GM13977 (cell line): ENCODE data around the gene TFDP2.

Source experiments
- DNase-seq: peaks from one replicate; pipeline ENCODE4 v3.0.0; 2012; ENCODE audit warnings: low spot score
- in situ Hi-C: fragments of 300-500 bp; cut with MboI; formaldehyde crosslinking; loops from one replicate; pipeline ENCODE4 v1.12.0; 2022; ENCODE audit warnings: low sequenced_read_pairs, low pct_unique_long_range_greater_than_20kb, mixed read lengths, inconsistent platforms; ENCODE audit not compliant: unreplicated experiment
- TF ChIP-seq, protein P1 (sequence below): IDR thresholded peaks from 2 replicates; pipeline ENCODE4 v1.5.1; 2012; ENCODE audit warnings: mild to moderate bottlenecking, control low read depth; ENCODE audit not compliant: insufficient read depth; ENCODE audit errors: extremely low read depth, missing control alignments

Gene TFDP2

DNA sequence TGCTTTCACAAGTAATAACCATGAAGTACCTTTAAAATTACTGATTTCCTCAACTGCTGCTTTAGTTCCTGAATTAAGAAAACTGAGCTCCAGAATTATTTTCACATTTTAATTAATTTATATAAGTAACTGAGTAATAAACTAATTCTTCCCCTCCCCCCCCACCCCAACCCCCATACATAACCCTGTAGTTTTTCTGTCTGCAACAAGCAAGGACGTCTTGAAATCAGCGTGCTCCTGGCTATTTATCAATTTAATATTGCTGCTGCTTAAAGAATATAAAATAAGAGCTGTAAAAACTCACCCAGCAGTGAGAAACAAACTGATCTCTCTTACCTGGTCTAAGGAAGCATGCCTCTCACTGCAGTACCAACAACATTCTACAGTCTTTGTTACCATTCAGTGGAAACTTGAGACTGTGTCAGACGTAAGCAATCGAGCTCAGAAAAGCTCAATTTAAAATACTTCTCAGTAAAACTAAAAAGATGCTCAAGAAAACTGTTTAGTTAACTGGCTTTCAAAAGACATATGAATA lies 121.0 kb downstream of the TFDP2 start:
- in situ Hi-C loops = no loop called here
- TF ChIP-seq, protein P1, sequence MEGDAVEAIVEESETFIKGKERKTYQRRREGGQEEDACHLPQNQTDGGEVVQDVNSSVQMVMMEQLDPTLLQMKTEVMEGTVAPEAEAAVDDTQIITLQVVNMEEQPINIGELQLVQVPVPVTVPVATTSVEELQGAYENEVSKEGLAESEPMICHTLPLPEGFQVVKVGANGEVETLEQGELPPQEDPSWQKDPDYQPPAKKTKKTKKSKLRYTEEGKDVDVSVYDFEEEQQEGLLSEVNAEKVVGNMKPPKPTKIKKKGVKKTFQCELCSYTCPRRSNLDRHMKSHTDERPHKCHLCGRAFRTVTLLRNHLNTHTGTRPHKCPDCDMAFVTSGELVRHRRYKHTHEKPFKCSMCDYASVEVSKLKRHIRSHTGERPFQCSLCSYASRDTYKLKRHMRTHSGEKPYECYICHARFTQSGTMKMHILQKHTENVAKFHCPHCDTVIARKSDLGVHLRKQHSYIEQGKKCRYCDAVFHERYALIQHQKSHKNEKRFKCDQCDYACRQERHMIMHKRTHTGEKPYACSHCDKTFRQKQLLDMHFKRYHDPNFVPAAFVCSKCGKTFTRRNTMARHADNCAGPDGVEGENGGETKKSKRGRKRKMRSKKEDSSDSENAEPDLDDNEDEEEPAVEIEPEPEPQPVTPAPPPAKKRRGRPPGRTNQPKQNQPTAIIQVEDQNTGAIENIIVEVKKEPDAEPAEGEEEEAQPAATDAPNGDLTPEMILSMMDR = no peak
- peak; percentile 49 for DNase-seq

GRCh38 chr3:142027735-142028134 lies 121.6 kb downstream of the TFDP2 start:
- peak; percentile 19 for DNase-seq
- in situ Hi-C loops = no loop called here
- TF ChIP-seq, protein P1 = no peak

DNA sequence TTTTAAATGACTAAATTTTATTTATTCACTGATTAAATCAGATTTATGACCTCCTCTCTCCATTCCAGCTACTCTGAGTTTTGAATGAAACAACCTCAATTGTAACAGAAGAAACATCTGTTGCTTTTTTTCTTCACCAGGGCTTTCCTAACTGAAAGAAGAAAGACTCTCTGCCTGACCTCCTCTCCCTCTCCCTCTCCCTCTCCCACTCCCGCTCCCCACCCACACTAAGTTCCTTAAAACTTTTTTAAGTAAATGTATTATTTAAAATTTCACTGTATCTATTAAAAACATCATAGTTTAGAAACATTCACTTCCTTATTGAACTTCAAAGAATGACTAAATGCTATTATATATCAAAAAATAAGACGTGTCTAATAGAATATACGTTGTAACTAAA lies 122.0 kb downstream of the TFDP2 start:
- TF ChIP-seq, protein P1 = no peak
- in situ Hi-C loops = no loop called here
- no peak for DNase-seq

DNA sequence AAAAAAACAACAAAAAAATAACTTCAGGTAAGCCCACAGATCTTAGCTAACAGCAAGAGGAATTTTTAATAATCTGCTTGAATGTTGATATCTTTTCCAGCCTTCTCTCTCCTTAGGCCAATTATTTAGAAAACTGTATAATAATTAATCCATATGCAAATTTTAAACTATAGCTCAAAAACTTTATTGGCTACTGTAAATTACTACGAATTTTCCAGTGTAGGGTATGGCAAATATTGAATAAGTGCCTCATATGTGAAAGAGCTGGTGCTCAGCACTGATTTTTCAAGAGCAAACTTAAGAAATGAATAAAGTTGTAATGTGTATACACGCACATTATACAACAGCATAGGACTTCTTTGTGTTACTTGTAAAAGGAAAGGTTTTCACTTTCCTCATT lies 123.0 kb downstream of the TFDP2 start:
- TF ChIP-seq, protein P1 = no peak
- in situ Hi-C loops = no loop called here
- DNase-seq = no peak

DNA sequence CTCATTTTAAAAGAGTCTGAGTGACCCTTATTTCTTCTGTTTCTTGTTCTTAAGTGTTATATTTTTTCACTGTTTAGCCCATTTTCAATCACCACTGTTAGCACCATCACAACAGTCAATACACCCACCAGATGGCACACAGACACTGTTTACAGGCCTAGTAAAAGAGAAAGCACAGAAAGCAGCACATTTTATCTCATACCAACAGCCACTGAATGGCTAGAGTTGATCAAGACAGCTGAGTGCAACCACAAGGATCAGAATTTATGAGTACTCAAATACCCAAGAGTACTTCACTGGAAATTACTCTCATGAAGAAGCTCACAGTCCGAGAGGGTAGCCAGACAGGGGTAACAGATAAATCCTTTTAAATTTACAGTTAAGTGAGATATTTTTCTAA lies 127.0 kb downstream of the TFDP2 start:
- TF ChIP-seq, protein P1 = peak; percentile 59
- DNase-seq = peak; percentile 45
- in situ Hi-C loops = no loop called here

DNA sequence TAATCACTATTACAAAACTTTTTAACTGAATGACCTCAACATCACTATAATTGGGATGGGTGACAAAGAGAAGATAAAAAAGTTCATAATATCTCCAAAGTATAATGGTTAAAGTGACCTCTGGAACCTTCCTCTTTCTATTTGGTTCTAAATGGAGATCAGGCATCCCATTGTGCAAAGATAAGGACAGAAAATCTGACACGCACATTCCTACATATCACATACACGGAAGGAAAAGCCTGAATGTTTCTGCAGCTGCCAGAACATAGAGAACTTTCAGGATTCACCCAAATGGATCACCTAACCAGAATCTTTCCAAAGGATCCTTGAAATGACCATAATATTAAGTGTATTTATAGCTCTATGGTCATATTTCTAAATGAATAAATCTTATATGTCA lies 128.2 kb downstream of the TFDP2 start:
- in situ Hi-C loops = no loop called here
- DNase-seq = no peak
- TF ChIP-seq, protein P1 = no peak
